GM18873 (cell line): ENCODE measurements around the gene RAC3.

ENCODE experiments used
- ATAC-seq: cut with Tn5 transposase; IDR thresholded peaks from one replicate; pipeline ENCODE4 v1.9.1; 2021; ENCODE audit warnings: mild to moderate bottlenecking, moderate library complexity, moderate number of reproducible peaks; ENCODE audit not compliant: unreplicated experiment, low FRiP score

Gene RAC3

DNA sequence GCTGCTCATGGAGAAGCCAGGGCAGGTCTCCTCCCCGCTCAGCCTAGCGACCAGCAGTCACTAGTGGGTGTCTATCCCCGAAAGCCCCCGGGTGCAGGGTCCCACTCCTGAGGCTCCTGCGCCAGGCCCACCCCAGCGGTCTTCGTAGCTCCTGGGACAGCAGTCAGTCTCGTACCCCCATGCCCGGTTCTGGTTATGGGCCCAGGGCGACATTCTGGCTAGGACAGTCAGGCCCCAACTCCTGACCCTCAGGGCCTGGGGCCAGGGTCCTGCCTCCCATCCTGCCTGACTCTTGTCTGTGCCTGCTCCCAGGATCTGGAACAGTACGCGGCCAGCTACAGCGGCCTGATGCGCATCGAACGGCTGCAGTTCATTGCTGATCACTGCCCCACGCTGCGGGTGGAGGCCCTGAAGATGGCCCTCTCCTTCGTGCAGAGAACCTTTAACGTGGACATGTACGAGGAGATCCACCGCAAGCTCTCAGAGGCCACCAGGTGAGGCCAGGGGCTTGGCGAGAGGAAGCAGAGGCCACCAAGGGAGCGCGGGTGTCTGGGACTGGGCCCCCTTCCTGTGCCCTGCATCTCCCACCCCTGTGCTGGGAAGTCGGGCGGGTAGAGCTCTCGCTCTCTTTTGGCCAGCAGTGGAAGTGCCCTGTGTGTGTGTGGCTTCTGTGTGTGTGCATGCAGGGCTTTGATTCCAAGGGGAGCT is 22.2 kb downstream of the RAC3 start:
- no peak for ATAC-seq

DNA sequence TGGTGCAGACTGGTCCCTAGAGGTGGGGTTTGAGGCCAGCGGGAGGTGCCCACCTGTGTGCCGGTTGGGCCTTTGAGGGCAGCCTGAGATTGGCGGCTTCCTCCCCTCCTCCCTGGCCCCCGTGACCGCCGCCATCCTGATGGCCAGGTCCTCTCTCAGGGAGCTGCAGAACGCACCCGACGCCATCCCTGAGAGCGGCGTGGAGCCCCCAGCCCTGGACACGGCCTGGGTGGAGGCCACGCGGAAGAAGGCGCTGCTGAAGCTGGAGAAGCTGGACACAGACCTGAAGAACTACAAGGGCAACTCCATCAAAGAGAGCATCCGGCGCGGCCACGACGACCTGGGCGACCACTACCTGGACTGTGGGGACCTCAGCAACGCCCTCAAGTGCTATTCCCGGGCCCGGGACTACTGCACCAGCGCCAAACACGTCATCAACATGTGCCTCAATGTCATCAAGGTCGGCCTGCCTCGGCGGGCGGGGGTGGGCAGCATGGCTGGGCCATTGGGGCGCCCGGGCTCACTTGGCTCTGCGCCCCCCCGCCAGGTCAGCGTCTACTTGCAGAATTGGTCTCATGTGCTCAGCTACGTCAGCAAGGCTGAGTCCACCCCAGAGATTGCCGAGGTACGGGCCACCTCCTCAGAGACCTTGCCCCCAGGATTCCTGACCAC is 23.0 kb downstream of the RAC3 start:
- ATAC-seq = no peak

DNA sequence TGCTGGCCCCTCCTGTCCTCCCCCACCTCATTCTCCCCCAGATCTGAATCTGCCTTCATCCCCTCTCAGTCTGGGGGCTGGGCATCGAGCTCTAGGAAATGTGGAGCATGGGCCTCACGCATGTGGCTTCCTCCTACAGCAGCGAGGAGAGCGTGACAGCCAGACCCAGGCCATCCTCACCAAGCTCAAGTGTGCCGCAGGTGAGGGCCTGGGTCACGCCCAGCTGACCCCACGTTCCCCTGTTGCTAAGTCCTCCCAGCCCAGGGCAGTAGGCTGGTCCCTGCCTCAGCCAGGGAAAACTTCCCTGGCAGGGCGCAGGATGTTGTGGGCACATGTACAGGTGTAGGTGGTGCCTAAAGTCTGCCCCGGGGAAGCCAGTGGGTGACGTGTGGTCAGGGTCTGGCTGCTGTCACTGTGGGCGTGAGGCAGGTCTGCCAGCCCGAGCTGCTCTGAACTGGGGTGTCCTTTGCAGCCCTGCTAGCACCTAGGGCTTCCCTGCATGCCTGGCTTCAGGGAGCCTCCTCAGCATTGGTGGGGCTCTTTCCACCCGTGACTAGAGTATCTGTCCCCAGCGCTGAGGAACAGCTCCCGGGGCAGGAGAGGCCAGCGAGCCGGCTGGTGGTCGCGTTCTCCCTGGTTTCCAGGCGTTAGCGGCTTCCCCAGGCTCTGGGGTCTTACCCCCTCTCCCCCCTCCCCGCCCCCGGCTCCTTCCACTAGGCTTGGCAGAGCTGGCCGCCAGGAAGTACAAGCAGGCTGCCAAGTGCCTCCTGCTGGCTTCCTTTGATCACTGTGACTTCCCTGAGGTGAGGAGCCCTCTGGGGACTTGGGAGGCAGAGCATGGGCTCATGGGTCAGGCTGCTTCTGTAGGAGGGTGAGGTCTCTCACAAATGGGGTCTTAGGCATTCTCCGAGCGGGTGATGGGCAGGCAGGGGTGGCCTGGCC is 23.8 kb downstream of the RAC3 start:
- no peak for ATAC-seq

DNA sequence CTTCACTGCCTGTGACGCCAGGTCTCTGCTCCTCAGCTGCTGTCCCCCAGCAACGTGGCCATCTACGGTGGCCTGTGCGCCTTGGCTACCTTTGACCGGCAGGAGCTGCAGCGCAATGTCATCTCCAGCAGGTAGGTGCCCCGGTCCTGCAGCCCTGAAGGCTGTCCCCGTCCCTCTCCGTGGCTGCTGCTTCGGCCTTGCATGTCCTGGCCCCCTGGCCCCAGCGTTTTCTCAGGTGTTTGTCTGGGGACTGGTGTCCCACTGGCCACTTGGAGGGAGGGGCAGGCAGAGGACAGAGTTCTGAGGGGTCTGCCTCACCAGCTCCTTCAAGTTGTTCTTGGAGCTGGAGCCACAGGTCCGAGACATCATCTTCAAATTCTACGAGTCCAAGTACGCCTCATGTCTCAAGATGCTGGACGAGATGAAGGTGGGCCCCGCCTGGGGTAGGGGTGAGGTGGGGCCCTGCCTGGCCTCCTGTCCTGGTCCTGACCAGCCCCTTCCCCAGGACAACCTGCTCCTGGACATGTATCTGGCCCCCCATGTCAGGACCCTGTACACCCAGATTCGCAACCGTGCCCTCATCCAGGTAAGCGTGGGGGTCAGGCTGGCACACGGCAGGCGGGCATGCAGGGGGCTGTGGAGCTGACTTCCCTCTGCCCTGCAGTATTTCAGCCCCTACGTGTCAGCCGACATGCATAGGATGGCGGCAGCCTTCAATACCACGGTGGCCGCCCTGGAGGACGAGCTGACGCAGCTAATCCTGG is 24.7 kb downstream of the RAC3 start:
- ATAC-seq = no peak

DNA sequence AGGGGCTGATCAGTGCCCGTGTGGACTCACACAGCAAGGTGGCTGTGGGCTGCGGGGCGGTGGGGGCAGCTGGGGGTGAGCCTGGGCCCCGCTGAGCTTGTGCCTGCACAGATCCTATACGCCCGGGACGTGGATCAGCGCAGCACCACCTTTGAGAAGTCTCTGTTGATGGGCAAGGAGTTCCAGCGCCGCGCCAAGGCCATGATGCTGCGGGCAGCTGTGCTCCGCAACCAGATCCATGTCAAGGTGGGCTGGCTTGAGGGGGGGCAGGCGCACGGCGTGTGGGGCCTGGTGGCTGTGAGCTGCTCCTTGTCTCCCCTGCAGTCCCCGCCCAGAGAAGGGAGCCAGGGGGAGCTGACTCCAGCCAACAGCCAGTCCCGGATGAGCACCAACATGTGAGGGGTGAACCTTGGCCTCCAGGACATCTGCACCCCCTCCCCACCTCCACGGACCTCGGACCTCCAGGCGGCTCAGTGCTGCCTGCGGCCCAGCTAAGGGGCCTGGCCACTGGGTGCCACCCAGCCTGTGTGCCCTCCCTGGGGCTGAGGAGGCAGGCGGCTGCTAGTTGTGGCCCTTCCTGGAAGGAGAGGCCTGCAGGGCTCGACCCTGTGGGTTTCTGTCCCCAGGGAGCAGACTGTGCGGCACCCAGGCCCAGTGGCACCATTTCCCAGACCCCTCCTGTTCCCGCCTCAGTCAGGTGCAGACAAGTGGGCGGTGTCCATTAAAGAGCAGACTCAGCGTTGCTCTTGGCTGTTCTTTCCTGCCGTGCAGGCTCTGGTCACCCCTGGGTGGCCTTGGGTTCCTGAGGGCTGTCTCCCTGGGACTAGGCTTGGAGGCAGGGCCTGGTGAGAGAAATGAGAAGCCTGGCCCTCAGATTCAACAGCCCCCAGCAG is 25.5 kb downstream of the RAC3 start:
- ATAC-seq = no peak

DNA sequence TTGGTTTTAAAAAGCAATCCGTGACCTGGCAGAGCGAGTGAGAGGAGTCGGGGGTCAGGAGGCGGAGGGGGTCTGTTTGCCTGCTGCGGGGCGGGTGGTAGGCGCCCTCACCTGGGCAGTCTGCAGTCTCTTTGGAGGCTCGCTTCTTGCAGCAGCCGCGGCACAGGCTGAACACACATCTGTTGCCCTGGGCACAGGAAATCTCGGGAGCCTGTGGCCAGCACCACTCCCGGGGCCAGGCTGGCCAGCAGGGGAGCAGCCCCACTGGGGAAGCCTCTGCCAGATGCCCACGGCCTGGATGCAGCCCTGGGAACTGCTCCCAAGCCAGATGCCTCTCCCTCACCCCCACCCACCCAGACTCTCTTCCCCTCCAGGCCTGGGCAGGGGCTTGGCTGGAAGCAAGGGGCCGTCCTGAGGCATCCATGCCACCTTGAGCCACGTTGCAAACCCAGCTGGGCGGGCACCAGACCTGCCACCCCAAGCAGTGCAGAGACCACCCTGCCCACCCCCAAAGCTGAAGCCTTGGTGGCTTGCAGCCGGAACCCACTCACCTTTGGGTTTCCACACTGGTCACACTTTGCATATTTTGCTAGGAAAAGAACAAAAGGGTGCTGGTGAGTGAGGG is 26.9 kb downstream of the RAC3 start:
- ATAC-seq = no peak

DNA sequence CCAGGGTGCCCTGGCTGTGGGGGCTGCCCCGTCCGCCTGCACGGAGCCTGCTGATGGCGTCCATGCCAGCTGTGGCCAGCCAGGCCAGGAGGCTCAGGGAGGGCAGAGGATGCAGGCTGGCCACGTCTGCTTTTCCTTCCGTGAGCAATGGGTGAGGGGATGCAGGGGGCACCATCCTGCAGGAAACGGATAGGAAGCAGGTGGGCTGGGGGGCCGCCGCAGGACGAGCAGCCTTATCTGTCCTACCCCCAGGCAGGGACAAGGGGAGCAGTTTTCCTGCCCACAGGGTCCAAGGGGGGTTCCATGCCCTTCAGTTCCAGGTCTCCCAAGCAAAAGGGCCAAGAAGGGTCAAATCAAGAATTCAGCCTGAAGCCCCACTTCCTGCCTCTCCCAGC is 27.4 kb downstream of the RAC3 start:
- ATAC-seq = no peak

DNA sequence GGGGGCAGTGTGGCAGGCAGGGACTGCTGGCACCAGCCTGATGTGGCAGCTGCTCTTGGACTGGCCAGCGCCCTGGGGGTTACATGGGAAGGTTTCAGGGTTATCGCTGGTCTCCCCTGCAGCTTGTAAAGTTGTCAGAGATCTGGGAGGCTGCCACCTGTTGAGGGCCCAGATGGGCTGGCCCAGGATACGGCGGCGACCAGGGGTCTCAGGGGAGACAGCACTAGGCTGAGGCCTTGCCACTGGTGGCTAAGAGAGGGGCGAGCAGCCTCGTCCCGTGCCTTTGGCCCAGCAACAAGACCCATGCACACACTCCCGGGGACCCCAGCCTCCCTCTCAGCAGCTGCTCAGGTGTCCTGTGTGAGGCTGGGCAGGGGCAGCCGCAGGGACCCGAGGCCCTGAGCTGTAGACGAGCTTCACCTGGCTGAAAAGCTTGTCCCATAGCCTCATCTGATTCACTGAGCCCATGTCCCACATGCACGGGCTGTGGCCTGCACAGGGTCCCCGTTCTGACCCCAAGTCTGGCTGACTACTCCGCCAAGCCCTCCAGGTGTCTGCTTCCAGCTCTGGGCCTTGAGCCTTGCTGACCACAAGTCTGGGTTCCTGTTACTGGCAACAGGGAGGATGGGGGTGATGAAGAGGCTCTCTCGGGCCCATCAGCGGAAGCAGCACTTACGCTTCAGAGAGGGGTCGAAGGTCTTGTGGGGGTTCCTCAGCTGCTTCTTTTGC is 28.0 kb downstream of the RAC3 start:
- ATAC-seq = no peak

DNA sequence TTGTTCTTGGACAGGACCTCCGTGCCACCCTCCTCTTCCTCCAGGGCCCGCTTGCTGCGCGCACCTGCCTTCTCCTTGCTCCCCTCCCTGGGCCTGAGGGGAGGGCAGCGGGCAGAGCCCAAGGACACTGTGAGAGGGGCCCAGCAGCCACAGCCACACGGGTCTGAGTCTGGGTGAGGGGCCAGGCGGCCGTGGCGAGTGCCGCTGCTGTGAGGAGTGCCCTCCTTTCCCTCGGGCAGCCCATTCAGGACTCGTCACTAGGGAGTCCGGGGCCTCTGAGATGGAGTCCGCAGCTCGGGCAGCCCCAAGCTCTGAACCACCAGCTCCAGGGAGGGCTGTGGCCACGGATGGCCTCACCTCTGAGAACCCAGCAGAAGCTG is 28.5 kb downstream of the RAC3 start:
- ATAC-seq = no peak

DNA sequence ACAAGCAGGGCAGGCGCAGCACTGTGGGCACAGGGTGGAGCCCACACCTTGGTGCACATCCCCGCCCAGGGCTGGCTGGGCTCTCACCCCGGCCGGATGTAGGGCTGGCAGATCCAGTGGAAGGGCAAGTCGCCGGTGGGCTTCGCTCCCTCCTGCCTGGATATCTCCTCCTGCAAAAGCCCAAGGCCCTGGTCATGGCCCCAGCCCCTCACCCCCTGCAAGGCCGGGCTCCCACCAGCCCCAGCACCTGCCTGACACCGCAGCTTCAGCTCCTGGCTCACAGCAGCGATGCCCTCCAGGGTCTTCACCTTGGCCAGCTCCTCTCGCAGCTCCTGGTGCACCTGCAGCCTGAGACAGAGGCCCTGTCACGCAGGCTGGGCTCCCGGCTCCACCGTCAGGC is 29.1 kb downstream of the RAC3 start:
- no peak for ATAC-seq

DNA sequence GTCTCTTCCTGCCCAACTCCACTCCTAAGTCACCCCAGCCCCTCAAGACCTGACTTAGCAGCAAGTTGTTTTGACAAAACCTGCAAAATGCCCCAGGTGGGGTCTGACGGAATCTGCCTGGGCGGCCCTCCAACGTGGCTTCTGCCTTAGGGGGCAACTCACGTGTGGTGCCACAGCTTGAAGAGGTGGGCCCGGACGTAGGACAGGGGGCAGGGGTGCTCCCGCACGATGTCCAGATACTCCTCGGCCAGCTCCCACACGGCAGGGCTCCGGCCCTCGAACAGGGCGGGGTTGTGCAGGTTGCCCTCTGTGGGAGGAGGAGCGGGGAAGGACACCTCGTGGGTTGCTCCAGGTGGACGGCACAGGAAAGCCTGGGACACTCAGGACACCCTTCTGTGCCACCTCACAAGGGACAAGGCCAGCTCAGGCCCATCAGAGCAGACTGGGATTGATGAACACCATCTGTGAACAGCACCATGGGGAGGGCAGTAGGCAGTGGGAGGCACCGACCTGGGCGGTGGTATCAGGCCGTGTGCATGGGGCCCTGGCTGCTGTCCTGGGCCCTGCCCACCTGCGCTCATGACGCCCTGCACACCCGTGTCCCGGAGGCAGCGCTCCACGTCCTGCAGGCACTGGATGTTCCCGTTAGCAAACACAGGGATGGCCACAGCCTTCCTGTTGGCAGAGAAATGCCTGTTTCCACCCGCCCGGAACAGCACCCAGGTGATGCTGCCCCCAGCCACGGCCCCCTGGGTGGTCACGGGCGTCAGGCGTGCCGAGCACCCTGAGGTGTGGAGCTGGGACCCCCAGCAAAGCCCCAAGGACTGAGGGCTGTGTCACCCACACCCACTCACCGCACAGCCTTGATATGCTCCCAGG is 29.8 kb downstream of the RAC3 start:
- no peak for ATAC-seq

DNA sequence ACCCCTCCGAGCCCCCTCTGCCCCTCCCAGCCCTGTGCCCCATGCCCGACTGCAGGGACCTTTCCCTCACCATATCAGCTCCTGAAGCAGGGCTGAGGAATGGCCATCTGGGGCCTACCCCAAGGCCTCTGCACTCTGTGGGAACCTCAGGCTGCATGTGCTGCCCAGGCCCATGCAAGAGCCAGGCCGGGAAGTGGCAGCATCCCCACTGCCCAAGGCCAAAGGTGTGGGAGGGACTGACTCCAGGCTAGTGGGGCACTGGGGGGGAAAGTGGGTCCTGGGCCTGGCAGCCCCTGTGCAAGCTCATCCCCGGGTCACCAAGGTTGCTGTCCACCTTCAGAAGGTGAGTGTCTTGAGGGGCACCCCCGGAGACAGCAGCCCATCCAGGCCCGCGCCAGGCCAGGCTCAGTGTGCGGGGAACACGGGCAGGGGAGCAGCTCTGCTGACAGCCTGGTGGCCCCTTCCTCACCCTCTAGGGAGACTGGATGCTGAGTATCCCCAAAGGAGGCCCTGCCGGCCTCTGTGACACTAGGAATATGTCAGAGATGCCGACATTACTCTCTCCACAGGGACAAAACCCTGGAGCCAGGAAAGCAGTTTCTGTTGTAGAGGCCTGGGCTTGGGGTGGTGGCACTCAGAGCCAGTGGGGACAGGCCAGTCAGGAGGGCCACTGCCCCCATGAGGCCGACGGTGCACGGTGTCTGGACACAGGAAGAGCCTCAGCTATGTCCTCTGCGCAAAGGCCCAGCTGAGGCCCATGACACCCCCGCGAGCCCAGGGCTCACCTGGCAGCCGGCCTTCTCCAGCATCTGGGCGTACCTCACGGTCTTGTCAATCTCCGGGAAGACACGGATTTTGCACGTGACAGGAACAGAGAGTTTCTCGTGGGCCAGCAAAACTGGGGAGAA is 30.9 kb downstream of the RAC3 start:
- no peak for ATAC-seq

DNA sequence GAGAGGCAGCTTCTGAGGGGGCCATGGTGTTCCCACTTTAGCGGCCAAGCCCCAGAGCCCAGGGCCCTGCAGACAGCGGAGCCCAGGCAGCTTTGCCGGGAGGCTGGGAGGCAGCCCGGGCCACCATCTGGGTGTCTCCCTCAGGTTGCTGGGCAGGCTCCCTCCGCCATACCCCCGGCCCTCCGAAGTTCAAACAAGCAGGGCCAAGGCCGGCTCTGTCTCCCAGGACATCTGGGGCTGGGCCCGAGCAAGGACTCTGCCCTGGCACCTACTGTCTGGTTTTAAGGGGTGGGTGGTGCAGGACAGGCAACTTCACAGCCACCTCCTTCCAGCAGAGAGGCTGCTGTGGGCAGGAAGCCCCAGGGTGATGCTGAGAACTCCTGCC is 31.5 kb downstream of the RAC3 start:
- ATAC-seq = no peak

DNA sequence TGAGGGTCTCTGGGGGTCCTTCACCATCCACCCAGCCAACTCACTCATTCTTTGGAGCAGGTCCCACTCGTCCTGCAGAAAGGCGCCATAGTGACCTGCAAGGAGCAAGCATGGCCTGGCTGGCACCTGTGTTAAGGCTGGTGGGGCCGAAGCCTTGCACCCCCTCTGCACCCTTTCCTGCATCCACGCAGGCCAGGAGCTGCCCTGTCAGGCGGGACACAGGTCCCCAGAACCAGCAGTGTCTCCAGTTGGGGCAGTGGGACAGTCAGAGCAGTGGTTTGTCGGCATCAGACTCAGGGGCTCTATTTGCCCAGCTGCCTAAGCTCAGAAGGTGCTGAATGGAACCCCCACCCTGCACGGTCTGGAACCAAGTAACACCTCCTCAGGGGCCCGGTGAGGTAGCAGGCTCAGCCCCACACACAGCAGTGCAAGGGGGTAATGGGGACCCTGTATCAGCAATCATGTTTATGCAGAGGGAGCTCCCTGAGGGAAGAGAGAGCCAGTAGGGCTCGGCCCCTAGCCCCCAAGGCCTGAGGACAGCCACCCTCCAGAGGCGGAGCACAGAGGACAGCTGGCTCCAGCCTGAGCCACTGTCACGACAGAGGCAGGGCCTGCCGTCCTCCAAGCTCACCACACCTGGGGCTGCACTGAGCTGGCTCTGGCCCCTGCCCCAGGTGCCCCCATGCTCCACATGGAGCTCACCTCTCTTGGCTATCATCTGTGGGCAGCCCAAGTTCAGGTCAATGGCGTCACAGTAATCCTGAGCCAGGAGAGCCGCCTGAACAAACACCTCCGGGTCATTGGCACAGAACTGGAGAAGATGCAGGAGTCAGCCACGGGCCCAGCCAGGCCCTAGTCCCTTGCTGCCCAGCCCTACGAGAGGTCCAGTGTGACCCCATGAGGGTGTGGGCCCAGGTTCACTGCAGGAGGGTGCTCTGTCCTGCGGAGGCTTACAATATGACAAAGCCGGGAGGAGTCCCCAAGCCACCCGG is 32.2 kb downstream of the RAC3 start:
- no peak for ATAC-seq

DNA sequence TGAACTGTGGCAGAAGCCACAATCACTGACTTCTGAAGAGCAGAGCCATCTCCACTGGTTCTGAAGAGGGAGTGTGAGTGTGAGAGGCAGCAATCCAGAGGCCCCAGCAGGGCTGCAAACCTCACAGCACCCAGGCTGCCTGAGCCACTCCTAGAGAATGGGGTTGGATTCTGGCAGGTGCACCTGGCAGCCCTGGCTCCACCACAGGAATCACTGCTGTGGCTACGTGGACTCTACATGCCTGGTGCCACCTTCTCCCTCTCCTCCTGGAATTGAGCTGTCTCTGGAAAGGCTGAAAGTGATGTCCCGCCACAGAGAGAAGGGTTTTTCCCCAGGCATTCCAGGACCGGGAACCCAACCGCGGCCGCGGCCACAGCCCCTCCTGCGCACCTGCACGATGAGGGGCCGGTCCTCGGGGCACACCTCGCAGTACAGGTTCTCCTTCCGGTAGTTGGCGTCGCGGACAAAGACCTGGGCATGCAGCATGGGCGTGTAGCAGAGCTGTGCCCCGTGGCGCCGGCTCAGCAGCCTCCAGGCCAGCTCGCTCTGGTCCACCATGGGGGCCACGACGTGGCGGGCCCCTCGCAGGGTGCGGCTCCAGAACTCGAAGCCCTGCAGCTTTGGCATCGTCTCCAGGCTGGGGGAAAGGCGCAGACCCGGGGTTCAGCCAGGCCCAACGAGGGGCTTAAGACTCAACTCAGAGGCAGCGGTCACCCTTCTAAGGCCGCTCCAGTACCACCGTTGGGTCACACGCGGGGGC is 33.1 kb downstream of the RAC3 start:
- no peak for ATAC-seq
